DMS79 treated with DMSO at 0.1 percent for 48 hours (cell line): ENCODE measurements around the gene STXBP1.
"Not testable (repeated sequence)": the region's sequence is repeated elsewhere in the genome, so short reads cannot be mapped to it uniquely, and the experiment has no call there.

Experiments used
- DNase-seq: peaks from one replicate; lab custom pipeline; 2025; lab: John Stamatoyannopoulos, UW

STXBP1 gene

GRCh38 chr9:127577194-127577593, 34.9 kb upstream of the STXBP1 start:
- DNase-seq = not testable (repeated sequence)

- DNase-seq = no peak
Measured at GRCh38 chr9:127578627-127578951, 33.5 kb upstream of the STXBP1 start.

GRCh38 chr9:127578952-127579853, 32.9 kb upstream of the STXBP1 start:
- peak; percentile 40 for DNase-seq

- no peak for DNase-seq
Measured at GRCh38 chr9:127580366-127580765, 31.7 kb upstream of the STXBP1 start.

GRCh38 chr9:127580879-127581475, 31.1 kb upstream of the STXBP1 start:
- no peak for DNase-seq

- DNase-seq = not testable (repeated sequence)
Measured at GRCh38 chr9:127584474-127584805, 27.6 kb upstream of the STXBP1 start.

GRCh38 chr9:127585161-127585819, 26.8 kb upstream of the STXBP1 start:
- DNase-seq = no peak

GRCh38 chr9:127586096-127586495, 26.0 kb upstream of the STXBP1 start:
- no peak for DNase-seq

- peak; percentile 68 for DNase-seq
Measured at GRCh38 chr9:127586537-127586936, 25.5 kb upstream of the STXBP1 start.

- no peak for DNase-seq
Measured at GRCh38 chr9:127587966-127588365, 24.1 kb upstream of the STXBP1 start.

- no peak for DNase-seq
Measured at GRCh38 chr9:127588740-127589506, 23.2 kb upstream of the STXBP1 start.

- peak; percentile 89 for DNase-seq
Measured at GRCh38 chr9:127589955-127590370, 22.1 kb upstream of the STXBP1 start.

- DNase-seq = no peak
Measured at GRCh38 chr9:127595611-127596010, 16.5 kb upstream of the STXBP1 start.

- DNase-seq = no peak
Measured at GRCh38 chr9:127598839-127599549, 13.1 kb upstream of the STXBP1 start.

GRCh38 chr9:127599550-127599891, 12.6 kb upstream of the STXBP1 start:
- no peak for DNase-seq

GRCh38 chr9:127603226-127603625, 8.9 kb upstream of the STXBP1 start:
- DNase-seq = no peak

GRCh38 chr9:127606043-127606442, 6.0 kb upstream of the STXBP1 start:
- no peak for DNase-seq

GRCh38 chr9:127608104-127608966, 3.7 kb upstream of the STXBP1 start:
- DNase-seq = peak; percentile 94

- no peak for DNase-seq
Measured at GRCh38 chr9:127611603-127611898, 526 bp upstream of the STXBP1 start.

GRCh38 chr9:127612939-127613582, 984 bp downstream of the STXBP1 start:
- peak; percentile 56 for DNase-seq

- DNase-seq = peak; percentile 56
Measured at GRCh38 chr9:127613583-127613954, 1.5 kb downstream of the STXBP1 start.
